Uterus (tissue), 2 donors: Measurements from ENCODE around the gene CDAN1.

ENCODE experiments used
- POLR2A ChIP-seq, 2 donors: fragments of 450-650 bp; IDR thresholded peaks; one replicate each; pipeline ENCODE4 v1.6.1; 2016; ENCODE audit warnings: antibody characterized with exemption in 2 of 2, mild to moderate bottlenecking in 1 of 2, moderate library complexity in 1 of 2
- TF ChIP-seq, protein P1 (sequence below), 4 experiments: fragments of 200-600 bp in 2 of 4; fragments of 450-650 bp in 2 of 4; sonication (generic) in 2 of 4; IDR thresholded peaks; one replicate each; pipeline ENCODE4 v1.5.1; 2016 to 2019; ENCODE audit warnings: antibody characterized with exemption in 4 of 4, mild to moderate bottlenecking in 2 of 4, moderate library complexity in 1 of 4

DNA sequence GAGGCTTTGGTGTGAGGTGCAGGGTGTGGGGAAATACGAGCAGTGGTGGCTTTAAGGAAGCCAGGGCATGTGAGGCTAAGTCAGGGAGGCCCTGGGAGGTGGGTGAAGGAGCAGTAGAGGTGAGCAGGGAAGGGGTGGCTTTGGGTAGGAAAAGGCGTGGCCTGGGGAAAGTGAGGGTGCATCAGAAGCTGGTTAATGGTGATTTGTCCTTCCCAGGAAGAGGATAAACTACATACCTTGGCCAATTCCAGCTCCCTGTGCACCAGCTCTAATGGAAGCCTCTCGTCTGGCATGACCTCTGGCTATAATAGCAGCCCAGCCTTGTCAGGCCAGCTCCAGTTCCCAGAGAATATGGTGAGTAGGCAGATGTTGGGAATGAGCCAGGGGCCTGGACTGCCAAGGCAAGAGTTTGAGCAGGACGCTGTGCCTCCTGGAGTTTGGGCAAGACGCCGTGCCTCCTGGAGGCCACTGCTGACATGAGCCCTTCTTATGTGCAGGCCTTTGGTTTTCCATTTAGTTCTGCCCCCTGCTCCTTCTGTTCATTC, 41.3 kb downstream of the CDAN1 start:
- TF ChIP-seq, protein P1, sequence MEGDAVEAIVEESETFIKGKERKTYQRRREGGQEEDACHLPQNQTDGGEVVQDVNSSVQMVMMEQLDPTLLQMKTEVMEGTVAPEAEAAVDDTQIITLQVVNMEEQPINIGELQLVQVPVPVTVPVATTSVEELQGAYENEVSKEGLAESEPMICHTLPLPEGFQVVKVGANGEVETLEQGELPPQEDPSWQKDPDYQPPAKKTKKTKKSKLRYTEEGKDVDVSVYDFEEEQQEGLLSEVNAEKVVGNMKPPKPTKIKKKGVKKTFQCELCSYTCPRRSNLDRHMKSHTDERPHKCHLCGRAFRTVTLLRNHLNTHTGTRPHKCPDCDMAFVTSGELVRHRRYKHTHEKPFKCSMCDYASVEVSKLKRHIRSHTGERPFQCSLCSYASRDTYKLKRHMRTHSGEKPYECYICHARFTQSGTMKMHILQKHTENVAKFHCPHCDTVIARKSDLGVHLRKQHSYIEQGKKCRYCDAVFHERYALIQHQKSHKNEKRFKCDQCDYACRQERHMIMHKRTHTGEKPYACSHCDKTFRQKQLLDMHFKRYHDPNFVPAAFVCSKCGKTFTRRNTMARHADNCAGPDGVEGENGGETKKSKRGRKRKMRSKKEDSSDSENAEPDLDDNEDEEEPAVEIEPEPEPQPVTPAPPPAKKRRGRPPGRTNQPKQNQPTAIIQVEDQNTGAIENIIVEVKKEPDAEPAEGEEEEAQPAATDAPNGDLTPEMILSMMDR (IDR thresholded peaks at IDR 0.05) = no peak
- TF ChIP-seq POLR2A (IDR thresholded peaks at IDR 0.05) = no peak
